ENCODE measurements around the gene SYNDIG1L. TPM values are rescaled to one million over a fixed set of nuclear protein-coding genes. Genes with fewer than 3 reads are reported as not detected.

SYNDIG1L gene
- total RNA-seq, 1 donor from 2014 or later, result not detected

DNA sequence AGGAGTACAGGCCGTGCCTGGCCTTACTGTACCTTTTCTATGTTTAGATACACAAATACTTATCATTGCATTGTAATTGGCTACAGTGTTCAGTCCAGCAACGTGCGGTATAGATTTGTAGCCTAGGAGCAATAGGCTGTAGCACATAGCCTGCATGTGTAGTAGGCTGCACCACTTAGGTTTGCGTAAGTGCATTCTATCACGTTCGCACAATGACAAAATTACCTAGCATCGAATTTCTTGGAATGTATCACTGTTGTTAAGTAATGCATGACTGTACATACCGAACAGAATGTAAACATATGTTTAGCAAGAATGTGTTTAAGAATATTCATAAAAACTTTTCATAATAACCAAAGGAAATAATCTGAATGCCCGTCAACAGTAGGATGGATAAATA is 45.8 kb downstream of the SYNDIG1L start:
- intact Hi-C loops (cut with DNase I), result no loop called here
- ATAC-seq, result no peak

DNA sequence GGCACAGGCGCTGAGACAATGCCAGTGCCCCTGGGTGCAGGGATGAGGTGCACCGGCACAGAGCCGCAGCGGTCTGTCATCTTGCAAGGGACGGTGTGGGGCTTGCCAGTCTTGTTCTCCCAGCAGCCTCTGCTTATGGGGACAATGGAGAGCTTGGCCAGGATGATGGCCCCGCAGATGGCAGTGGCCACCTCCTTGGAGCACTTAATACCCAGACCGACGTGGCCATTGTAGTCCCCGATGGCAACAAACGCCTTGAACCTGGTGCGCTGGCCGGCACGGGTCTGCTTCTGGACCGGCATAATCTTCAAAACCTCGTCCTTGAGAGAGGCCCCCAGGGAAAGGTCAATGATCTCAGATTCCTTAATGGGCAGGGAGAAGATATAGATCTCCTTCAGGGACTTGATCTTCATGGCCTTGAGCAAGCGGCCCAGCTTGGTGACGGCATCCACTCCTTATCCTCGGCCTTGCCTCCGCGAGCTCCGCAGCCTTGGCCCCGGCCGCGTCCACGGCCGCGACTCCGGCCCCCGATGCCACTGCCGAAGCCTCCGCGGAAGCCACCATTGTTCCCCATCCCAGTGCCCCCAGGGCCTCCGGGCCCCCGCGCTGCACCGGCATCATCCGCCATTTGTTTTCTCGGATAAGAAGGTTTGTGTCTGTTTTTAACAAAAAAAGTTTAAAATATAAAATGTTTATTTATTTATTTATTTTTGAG is 47.9 kb downstream of the SYNDIG1L start:
- intact Hi-C loops (cut with DNase I), result no loop called here
- no peak for ATAC-seq
- DNase-seq (ENCODE audit: missing footprints), result no peak

More for the DNA sequence above, 45.8 kb downstream of the SYNDIG1L start:
- no peak for DNase-seq (ENCODE audit: missing footprints)

DNA sequence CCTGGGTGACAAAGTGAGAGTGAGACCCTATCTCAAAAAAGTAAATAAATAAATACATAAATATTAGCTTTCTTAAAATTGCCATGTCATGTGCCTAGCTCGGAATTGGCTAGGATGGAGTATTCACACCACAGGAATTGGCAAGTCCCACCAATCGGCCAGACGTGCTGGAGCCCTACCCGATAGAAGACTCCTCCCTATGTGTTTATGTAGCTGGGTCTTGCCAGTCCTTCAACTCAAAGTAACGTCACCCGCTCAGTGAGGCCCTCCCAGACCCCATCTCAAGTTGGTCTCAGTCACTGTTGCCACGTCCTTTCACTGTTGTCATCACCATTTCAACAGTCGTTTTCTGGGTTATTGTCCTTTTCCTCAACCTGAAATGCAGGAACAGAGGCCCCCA is 57.6 kb downstream of the SYNDIG1L start:
- intact Hi-C loops (cut with DNase I), result no loop called here
- ATAC-seq, result no peak

DNA sequence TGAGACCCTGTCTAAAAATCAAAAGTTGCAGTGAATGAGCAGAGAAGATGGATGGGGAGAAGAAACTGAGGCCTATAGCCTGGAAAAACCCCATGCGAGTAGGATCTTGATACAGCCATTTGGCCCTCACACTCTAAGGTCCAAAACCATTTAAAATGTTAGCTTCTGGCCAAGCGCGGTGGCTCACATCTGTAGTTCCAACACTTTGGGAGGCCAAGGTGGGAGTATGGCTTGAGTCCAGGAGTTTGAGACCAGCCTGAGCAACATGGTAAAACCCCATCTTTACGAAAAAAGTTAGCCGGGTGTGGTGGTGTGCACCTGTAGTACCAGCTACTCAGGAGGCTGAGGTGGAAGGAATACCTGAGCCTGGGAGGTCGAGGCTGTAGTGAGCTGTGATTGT is 58.0 kb downstream of the SYNDIG1L start:
- intact Hi-C loops (cut with DNase I), result no loop called here
- ATAC-seq, result no peak

More for the DNA sequence above, 57.6 kb downstream of the SYNDIG1L start:
- DNase-seq (ENCODE audit: missing footprints), result no peak

DNA sequence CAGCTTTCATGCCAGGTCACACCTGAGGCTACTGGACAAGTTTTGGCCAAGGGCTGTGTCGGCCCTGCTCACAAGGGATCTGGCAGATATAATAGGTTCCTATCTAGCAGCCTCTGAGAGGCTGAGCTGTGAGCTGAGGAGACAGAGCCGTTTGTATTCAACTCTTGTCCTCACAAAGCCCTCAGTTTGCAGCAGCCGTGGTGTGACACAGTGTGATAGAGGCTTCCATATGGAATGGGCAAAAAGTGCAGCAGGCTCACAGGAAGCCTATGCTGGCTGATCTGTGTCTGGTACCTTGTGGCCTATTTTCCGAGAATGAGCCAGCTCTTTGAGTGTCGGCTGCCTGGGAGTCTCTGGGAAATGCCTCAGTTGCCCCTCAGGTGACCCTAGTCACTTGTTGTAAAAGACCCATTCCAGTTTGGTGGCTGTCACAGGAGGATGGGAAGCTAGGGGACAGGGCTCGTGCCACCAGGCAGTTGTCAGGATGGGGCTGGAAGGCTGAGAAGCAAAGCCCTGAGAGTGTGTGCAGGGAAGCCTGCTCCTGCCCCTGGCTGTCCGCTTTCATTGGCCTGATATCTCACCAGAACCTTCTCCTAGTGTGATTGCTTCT is 61.6 kb downstream of the SYNDIG1L start:
- no peak for ATAC-seq
- intact Hi-C loops (cut with DNase I), result loop anchor here (5.0 kb wide), 3 partner anchors 128 to 428 kb away; partner anchors contain the start of genes ISCA2, LTBP2 and NPC2
- no peak for DNase-seq (ENCODE audit: missing footprints)

More for the DNA sequence above, 58.0 kb downstream of the SYNDIG1L start:
- no peak for DNase-seq (ENCODE audit: missing footprints)

DNA sequence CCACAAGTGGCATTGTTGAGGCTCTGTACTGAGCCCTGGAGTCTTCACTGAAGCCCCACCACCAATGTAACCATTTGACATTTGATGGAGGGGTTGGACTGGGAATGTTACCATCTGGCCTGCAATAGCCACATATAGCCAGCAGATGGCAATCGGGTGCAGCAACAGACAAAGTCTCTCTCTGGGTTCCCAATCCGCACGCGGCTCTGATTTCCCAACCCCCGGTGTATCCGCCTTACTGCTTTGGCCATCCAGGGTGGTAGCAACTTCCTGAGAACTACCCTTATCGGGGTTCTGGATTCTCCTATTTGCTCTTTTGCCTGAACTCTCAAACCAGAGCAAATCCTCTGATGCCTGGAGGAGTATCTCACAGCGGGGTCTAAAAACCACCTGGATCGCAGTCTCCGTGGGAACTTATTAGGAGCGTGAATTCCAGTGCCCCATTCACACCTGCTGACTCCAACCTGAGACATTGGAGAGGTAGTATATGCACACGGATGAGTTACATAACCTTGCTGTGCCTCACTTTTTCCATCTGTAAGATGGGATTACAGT is 63.6 kb downstream of the SYNDIG1L start:
- DNase-seq (ENCODE audit: missing footprints) (peak; percentile 84), ATAC-seq (peak; percentile 79)
- intact Hi-C loops (cut with DNase I), result loop anchor here (2.0 to 5.0 kb wide), 4 partner anchors 116 to 430 kb away; partner anchors contain the start of genes ISCA2, LTBP2 and NPC2

DNA sequence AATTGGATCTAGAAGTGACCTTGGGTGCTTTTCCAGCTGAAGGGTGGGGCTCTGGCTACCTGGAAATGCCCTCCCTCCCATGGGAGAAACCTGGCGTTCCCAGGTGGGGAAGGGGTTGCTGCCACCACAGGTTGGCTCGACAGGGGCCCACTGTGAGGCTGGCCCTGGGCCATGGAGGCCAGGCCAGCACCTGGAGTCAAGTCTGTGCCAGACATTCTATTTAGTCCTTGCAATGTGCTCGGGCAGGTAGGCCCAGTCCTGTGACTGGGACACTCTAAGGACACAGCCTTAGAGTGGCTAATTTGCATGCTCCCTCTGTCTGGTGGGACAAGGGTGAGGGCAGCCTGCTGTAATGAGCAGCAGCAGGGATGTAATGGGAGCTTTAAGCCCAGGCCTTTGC is 65.8 kb downstream of the SYNDIG1L start:
- no peak for DNase-seq (ENCODE audit: missing footprints)
- no peak for ATAC-seq
- intact Hi-C loops (cut with DNase I), result loop anchor here (5.0 kb wide), 3 partner anchors 132 to 432 kb away; partner anchors contain the start of genes ISCA2, LTBP2 and NPC2

DNA sequence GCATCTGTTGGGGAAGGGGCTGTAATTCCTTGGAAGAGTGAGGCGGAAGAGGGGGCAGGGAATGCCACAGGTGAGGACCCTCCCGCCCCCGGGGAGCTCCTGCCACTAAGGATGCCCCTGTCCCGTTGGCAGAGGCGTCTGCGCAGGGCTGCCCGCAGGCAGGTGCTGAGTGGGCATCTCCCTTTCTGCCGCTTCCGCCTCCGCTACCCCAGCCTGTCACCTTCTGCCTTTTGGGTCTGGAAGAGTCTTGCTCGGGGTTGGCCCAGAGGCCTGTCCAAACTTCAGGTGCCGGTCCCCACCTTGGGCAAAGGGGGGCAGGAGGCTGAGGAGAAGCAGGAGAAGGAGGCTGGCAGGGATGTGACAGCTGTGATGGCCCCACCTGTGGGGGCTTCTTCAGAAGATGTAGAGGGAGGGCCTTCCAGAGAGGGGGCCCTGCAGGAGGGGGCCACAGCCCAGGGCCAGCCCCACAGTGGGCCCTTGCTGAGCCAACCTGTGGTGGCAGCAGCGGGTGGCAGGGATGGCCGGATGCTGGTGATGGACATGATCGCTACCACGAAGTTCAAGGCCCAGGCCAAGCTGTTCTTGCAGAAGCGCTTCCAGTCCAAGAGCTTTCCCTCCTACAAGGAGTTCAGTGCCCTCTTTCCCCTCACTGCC is 67.7 kb downstream of the SYNDIG1L start:
- DNase-seq (ENCODE audit: missing footprints), result no peak
- no peak for ATAC-seq
- intact Hi-C loops (cut with DNase I), result no loop called here

DNA sequence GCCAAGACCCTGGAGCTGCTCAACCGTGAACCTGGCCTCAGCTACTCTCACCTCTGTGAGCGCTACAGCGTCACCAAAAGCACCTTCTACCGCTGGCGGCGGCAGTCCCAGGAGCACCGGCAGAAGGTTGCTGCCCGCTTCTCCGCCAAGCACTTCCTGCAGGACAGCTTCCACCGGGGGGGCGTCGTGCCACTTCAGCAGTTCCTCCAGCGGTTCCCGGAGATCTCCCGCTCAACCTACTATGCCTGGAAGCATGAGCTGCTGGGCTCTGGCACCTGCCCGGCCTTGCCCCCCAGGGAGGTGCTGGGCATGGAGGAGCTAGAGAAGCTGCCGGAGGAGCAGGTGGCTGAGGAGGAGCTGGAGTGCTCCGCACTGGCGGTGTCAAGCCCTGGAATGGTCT is 68.4 kb downstream of the SYNDIG1L start:
- no peak for DNase-seq (ENCODE audit: missing footprints)
- ATAC-seq, result no peak
- intact Hi-C loops (cut with DNase I), result no loop called here

DNA sequence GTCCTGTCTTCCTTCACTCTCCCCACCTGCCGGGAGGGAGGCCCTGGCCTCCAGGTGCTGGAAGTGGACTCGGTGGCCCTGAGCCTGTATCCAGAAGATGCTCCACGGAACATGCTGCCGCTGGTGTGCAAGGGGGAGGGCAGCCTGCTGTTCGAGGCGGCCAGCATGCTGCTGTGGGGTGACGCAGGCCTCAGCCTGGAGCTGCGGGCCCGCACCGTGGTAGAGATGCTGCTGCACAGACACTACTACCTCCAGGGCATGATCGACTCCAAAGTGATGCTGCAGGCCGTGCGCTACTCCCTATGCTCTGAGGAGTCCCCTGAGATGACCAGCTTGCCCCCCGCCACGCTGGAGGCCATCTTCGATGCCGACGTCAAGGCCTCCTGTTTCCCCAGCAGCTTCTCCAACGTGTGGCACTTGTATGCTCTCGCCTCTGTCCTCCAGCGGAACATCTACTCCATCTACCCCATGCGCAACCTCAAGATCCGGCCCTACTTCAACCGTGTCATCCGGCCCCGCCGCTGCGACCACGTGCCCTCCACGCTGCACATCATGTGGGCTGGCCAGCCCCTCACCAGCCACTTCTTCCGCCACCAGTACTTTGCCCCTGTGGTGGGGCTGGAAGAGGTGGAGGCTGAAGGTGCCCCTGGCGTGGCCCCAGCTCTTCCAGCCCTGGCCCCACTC is 69.0 kb downstream of the SYNDIG1L start:
- intact Hi-C loops (cut with DNase I), result no loop called here
- DNase-seq (ENCODE audit: missing footprints) (no peak), ATAC-seq (no peak)

Other genes with a start within 250 kb of the SYNDIG1L start
- gene VSX2, start 186.8 kb downstream of the SYNDIG1L start, total RNA-seq, result not detected
- gene ABCD4, start 123.3 kb downstream of the SYNDIG1L start, total RNA-seq, result 20.8 TPM
- gene VRTN, start 77.7 kb downstream of the SYNDIG1L start, total RNA-seq, result not detected
- gene NPC2, start 67.1 kb upstream of the SYNDIG1L start, total RNA-seq, result 87.1 TPM
- 38.4 TPM for gene ISCA2, start 67.6 kb upstream of the SYNDIG1L start, total RNA-seq
- gene LTBP2, start 186.0 kb upstream of the SYNDIG1L start, total RNA-seq, result 7.6 TPM

Data from Right ventricle myocardium inferior (tissue), 1 donor.